GM18868 (cell line): ENCODE measurements around the gene SDR39U1.

Experiments used
- ATAC-seq: cut with Tn5 transposase; IDR thresholded peaks from one replicate; pipeline ENCODE4 v1.9.1; 2021; ENCODE audit warnings: mild to moderate bottlenecking, moderate library complexity; ENCODE audit not compliant: unreplicated experiment

SDR39U1 gene

DNA sequence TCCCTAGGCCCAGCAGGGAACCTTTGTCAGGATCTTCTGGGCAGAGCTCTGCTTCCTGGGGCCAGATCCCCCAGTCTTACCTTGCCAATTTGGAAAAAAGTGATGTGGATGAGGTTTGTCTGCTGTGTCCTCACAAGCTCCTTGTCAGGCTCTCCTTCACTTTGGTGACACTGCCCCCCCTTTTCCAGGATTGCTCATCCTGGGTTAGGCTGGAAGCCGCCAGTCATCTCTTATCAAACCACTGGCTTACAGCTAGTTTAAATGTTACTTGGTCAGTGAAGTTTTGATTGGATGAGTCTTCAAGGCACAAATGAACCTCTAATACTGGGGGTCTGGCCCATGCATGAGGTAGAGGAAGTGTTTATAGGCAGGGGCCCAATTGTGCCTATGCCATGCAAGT lies 28.5 kb downstream of the SDR39U1 start:
- ATAC-seq, result no peak

DNA sequence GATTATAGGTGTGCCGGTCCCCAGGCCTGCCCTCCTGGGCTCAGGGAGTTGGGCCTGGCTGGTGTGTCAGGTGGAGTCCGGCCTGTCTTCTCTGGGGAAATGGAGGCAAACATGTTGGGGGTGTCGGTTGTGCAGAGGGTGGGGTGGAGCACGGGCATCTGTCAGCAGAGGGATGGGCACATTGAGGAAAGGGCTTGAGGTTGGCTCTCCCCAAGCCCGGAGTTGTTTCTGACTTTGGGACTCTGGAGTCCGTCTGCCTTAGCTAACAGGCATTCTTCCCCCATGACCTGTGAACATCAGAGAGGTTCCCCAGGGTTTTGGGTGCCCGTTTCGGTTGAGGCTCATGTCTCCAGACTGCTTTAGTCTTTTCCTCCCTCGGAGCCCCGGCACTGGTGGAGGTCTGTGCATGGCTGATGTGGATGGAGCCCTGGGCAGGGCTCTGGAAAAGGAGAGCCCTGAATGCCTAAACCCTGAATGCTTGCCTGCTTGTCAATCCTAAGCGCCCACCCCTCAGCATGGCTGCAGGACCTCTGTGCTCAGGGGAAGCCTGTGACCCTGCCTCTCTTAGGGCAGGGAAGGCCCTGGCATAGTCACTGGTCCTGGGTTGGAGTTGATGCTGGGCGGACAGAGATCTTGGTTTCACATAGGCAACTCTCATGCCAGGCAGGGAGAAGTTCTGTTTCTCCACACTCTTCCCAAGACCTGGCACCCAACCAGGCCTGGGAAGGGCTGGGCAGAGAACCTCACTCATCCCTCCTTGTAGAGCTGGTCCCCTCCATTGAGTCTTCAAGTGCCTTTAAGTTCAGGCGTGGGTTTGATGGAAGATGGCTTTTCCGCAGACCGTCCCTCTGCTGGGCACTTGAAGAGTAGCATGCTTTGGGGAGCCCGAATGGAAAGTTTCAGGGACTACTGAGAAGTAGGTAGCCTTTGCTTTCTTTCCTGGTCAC lies 30.9 kb downstream of the SDR39U1 start:
- peak; percentile 83 for ATAC-seq

DNA sequence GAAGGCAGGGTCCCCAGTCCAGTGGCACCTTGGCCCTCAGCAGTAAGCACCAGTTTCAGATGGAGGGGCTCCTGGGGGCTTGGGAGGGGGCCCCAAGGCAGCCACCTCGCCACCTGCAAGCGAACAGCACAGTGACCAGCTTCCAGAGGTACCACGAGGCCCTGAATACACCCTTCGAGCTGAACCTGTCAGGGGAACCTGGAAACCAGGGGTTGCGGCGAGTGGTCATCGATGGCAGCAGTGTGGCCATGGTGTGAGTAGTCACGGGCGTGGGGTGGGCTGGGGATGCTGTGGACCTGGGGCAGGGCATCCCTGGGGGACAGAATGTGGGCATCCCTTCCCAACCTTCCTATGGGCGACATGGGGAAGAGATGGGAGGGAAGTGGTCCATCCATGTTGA lies 32.6 kb downstream of the SDR39U1 start:
- no peak for ATAC-seq

DNA sequence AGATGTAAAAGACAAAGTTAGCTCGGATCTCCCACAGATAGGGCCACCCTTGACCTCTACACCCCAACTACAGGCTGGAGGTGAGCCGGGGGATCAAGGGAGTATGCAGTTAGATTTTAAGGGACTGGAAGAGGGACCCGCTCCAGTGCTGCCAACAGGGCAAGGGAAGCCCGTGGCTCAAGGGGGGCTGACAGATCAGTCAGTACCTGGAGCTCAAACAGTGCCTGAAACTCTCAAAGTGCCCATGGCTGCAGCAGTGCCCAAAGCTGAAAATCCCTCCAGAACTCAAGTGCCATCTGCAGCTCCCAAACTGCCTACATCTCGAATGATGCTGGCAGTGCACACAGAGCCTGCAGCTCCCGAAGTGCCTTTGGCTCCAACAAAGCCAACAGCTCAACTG lies 33.4 kb downstream of the SDR39U1 start:
- no peak for ATAC-seq

DNA sequence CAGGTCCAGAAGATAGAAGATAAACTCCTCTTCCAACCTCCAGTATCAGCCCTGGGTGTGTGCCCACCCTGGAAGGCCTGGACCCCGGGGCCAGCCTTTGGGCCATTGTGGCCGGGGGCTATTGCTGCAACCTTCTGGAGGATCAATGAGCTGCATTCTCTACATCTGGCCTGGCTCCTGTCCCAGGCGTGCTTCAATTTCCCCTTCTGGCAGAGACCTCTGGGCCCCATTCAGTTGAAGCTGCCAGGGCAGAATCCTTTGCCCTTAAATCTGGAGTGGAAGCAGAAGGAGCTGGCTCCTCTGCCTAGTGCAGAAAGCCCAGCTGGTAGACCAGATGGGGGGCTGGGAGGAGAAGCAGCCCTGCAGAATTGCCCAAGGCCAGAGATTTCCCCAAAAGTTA lies 33.8 kb downstream of the SDR39U1 start:
- ATAC-seq, result no peak

DNA sequence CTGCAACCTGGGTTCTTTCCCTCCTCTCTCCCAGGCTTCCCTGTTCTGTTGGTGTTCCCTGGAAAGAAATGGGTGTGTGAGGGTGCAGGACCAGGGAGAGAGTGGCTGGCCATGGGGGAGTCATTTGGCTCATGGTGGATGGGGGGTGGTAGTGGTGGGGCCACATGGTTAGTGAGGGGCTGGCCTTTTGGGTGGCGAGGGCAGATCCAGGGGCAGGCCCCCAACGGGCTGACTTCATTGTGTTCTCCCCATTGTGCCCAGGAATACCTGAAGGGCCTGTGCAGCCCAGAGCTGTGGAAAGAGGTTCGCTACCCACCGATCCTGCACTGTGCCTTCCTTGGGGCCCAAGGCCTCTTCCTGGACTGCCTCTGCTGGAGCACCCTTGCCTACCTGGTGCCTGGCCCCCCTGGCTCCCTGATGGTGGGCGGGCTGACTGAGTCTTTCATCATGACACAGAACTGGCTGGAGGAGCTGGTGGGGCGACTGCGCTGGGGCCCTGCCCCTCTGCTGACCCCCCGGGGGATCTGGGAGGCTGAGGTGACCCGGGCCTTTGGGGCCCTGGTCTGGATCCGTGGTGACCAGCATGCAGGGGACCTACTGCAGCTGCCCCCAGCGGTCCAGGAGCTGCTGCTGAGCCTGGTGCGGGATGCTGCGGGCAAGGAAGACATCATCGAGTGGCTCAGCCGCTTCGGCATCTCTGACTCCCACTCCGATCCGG lies 34.8 kb downstream of the SDR39U1 start:
- no peak for ATAC-seq

DNA sequence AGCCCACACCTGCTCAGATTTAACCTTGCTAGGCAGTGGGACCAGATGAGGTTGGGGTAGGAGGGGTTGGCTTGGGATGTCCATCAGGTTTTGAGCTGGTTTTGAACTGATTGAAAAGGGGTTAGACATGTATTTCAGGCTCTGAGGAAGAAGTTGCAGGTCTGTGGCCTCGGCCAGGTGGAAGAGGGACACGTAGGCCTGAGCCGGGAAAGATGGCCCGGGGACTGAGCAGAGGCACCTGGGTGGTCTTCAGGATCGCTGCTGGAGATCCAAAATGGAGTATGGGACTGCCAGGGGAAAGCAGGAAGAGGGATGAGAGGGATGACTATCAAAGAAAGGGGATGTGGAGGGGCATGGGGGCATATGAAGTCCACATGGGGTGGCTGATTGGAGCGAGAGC lies 36.2 kb downstream of the SDR39U1 start:
- ATAC-seq, result no peak

DNA sequence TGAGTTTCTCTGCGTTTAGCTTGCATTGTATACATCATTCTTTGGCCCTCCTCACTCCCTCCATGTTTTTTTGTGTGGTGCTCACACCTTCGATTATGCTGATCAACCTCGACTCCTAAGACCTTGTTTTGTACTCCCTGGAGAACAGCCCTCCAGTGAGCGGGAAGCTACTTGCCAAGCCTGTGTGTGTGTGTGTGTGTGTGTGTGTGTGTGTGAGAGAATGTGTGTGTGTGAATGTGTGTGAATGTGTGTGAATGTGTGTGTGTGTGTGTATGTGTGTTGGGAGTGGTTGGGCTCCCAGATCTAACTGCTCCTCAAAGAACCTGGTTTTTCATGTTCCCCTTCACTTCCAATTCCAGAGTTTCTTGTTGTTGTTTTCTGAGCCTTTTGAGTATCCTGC lies 37.8 kb downstream of the SDR39U1 start:
- ATAC-seq, result no peak

DNA sequence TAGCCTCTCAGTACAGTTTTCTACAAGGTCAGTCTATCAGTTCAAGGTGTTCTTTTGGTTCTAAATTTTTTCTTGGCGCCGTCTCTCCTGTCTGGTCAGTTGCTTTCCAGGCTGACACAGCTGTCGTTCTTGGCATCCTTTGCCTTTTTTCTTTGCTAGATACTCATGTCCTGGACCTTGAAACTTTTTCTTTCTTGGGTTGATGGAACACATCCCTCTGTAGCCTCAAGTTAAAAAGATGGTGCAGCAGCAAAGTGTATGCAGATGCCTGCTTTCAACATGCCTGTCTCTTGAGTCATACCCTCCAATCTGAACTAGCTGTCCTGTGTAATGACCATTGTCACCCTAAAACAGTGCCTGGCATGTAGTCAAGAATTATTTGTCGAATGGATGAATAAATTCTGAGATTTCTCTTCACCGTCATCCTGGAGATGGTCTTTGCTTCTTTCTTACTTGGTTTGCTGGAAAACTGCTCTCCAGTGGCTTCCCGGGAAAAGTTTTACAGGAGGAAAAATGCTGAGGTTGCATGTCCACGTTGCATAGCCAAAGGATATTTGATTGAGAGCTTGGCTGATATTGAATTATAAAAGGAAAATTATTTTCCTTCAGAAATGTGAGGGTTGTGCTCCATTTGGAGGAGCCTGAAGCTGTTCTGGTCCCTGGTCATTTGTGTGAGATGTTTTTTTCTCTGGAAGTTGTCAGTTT lies 39.1 kb downstream of the SDR39U1 start:
- no peak for ATAC-seq

DNA sequence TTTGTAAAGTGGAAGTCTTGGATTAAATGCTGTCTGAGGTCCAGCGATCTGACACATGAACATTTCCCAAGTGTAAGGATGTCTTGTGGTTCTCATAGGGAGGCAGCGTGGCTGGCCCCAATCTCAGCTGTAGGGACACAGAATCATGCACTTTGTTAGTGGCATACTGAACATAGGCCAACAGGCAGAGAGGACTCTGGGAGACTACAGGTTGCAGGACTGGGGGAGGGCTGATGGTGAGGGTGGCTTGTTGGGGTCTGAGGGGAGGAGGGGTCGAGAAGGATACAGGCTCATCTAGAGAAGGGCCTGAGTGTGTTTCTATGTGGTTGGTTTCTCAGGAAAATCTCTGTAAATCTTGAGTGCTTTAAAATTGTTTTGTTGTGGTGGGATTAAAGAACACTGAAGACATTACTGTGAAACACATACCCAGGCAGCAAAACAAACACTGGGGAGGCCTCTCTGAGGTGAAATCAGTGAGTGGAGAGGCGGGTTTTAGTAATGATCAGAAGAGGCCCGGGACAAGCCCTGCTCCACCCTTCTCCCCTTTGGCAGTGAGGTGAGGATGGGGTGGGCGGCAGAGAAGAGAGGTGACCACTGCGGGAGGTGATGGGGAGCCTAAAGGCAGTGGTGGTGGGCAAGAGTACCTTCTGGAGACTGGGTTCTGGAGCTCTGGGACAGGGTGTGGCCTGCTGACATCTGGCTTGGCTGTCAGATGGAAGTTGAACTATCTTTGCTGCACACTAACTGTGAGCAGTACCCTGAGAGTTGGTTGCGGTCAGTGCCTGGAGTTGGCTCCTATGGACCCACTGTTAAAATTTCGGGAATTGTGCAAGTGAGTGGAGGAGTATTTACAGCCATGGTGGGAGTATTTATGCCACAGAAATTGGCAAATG lies 40.5 kb downstream of the SDR39U1 start:
- ATAC-seq, result no peak

DNA sequence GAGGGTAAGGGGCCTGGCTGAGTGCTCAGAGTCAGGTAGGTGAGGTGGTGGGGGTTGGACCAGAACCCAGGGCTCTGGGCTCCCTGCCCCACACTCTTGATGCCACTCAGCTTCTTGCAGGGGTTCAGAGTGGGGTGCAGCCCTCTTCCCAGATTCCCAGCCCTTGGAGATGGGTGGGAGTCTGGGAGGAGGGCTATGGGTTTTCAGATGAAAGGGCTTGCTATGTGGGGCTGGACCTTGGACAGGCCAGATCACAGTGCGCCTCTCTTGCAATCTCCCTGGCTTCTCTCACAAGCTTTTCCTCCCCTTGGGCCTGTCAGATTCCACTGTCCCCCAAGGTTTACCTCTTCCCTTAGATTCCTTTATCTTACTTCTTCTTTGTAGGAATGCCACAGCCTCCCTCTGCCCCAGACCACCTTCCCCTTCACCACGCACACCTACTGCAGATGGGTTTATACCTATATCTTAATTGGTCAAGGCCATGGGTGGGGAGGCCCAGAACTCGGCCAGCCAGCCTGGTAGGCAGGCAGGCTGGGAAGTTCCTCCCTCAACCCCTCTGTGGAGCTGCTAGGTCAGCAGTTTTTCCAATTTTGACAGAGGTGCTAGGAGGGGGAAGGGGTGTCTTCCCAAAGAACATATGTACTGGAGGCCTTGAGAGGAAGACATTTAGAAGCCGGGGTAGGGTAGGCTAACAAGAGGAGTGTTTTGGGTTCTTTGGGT lies 42.4 kb downstream of the SDR39U1 start:
- ATAC-seq, result no peak

DNA sequence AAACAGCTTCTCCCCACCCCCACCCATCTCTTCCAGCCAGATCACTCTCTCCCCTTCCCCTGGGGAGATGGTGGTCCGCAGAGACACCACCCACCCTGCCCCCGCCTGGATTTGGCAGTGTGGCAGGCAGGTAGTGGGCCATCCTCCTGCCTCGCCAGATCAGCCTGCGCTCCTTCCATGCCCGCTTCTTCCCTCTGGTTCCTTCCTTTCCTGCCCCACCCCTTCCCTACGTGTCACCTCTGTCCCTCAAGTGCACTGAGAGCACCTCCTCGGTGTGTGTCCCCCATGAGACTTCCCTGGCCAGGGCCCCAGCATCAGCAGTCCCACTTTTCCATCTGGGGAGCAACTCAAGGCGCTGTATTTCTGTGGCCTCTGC lies 43.1 kb downstream of the SDR39U1 start:
- no peak for ATAC-seq

DNA sequence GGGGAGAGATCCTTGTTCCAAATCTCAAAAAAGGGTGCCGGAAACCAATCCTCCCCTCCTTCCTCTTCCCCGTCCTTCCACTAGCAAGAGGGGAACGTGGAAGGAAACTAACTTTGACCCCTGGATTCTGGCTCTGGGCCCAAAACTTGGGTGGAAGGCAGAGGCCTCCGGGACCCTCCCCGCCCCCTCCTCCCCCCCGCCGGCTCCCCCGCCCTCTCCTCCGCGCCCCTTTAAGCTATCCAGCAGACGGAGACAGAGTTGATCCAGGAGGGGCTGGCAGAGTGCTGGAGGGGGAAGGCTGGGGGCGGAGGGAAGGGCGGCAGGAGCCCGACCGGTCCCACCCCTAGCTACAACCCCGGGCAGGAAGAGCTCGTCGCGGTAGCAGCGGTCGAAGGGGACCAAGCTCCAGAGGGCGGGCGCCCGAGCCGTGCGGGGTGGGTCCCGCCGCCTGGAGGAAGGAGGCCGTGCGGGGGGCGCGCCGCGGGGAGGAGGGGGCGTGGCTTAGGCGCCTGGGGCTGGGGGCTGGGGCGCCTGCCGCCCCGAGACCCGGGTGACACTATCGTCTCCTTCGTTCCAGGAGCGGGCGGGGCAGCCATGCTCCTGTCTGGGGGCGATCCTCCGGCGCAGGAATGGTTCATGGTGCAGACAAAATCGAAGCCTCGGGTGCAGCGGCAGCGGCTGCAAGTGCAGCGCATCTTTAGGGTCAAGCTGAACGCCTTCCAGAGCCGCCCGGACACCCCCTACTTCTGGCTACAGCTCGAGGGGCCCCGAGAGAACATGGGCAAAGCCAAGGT lies 43.7 kb downstream of the SDR39U1 start, which contains the start of gene NYNRIN:
TSS of gene NYNRIN (plus strand) at position 351 of the 794 bp plus-strand sequence. CDS start at position 595, 244 bp downstream.
- no peak for ATAC-seq

DNA sequence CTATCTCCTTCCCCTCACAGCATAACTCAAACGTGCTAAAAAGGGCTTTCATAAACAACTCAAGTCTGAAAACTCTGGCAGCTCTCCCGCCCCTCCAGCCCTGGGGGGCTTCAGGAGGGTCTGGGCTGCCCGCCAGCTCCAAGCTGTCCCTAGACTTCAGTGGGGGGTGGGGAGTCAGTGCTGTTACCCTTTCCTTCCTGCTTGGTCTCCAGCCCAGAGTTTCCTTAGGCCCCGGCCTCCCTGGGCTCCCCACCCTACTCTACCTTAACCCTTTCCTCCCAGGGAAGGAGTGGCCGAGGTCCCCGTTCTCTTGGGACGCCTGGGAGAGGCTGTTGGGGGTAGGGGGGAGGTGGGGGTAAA lies 44.3 kb downstream of the SDR39U1 start:
- ATAC-seq, result no peak

DNA sequence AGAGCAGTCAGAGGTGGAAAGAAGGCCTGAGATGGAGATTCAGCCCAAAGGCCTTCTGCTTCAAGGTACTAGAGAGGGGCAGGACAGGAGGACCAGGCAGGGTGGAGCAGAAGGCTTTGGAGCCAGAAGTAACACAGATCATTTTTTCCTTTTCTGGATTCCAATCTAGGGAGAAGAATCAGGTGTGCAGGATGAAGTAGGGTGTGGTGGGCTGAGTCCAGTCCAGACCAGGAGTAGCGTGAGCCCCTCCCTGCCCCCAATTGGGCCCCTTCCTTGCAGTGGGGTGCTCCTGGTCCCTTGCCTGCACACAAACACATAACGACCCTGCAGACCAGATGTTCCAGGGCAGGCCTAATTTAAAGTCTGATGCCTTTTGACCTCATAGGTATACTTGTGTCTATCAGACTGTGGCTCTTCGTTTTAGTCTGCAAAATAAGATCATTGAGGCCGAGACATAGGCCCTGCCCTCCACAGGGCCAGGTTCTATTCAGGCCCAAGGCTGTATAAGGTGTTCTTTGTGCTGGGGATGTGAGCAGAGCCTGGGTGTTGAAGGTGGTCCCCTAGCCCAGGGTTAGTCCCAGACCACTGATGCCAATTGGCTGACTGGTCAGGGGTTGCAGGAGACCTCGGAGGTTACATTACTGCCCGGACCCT lies 44.8 kb downstream of the SDR39U1 start:
- ATAC-seq, result no peak

DNA sequence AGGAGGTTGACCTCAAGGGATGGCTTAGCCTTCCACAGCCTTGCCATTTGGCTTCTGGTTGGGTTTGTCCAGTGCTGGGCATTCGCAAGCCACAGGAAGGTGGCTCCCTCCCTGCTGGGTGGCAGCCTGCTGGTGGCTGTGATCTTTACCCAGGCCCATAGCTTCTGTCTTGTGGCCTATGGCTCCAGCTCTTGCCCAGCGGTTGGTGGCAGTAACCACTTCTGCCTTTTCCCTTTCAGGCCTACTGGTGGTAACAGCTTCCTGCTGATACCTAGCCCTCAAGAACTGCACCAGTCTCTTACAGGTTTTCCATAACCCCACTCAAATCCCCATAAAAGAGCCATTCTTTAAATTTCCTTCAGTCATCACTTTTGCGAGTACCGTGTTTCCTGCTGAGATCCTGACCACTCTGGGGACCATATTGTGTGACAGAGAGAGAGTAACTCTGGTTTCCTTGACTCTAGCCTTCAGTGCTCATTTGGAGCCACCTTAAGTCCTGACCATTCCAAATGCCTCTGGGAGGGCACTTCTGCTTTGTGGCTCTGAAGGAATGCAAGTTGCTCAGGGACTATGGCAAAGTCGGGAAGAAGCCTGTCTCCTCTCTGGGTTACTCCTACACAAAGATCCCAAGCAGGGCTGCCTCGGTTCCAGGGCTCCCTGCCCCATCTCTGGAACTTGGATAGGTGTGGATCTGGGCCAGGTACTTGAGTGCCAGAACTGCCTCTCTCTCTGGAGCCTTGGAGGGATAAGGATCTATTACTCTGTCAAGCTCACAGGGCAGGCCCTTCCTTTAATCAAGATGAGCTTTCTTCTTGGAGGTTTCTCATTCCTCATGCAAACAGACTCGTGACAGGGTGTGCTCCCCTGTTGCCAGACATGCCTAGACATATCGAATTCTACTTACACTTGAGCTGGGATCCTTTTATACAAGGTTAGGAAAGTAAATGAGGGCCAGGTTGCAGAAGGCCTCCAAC lies 46.7 kb downstream of the SDR39U1 start:
- ATAC-seq, result no peak

DNA sequence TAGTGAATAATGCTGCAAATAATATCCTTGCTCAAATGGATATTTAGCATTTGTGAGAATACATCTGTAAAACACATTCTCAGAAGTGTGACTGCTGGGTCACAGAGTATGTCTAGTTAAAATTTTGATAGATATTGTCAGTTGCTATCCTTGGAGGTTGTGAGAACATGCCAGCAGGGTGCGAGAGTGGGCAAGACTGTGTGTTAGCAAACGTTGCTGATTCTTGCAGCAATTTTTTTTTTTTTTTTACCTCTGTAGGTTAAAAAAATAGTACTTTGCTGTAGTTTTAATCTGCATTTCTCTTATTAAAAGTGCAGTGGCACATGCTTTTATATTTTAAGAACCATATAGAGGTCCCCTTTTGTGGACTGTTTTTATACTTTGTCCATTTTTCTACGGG lies 48.3 kb downstream of the SDR39U1 start:
- no peak for ATAC-seq
